Neural progenitor cell (in vitro differentiated cells): Measurements from ENCODE around the gene SKI. TPM values are rescaled to one million over a fixed set of nuclear protein-coding genes. Genes with fewer than 3 reads are reported as not detected.

Experiments used
- DNase-seq: peaks from one replicate; pipeline ENCODE4 v3.0.0-alpha.2; 2016; ENCODE audit warnings: low spot score
- H2AFZ ChIP-seq: fragments of 200-600 bp; sonication (generic); replicated peaks from 2 replicates; pipeline ENCODE4 v1.6.1; 2016; ENCODE audit warnings: antibody characterized with exemption
- H3F3A ChIP-seq: fragments of 200-600 bp; sonication (generic); 2 replicates; pipeline ENCODE4 v1.6.1; 2016; ENCODE audit warnings: antibody characterized with exemption, low read depth
- H3K27ac ChIP-seq: fragments of 200-600 bp; sonication (generic); 2 replicates; pipeline ENCODE4 v1.5.1; 2016; ENCODE audit warnings: mild to moderate bottlenecking
- H3K27me3 ChIP-seq: fragments of 200-600 bp; sonication (generic); 2 replicates; pipeline ENCODE4 v1.6.1; 2016; ENCODE audit warnings: mild to moderate bottlenecking, moderate library complexity
- H3K36me3 ChIP-seq: fragments of 200-600 bp; sonication (generic); 2 replicates; pipeline ENCODE4 v1.5.1; 2016
- H3K4me1 ChIP-seq: fragments of 200-600 bp; sonication (generic); 2 replicates; pipeline ENCODE4 v1.6.1; 2016; ENCODE audit warnings: mixed run types
- H3K4me2 ChIP-seq: fragments of 200-600 bp; sonication (generic); 2 replicates; pipeline ENCODE4 v1.6.1; 2016
- H3K4me3 ChIP-seq: fragments of 200-600 bp; sonication (generic); 2 replicates; pipeline ENCODE4 v1.5.1; 2016
- H3K79me2 ChIP-seq: fragments of 200-600 bp; sonication (generic); 2 replicates; pipeline ENCODE4 v1.6.1; 2016; ENCODE audit warnings: low read depth
- H3K9ac ChIP-seq: fragments of 200-600 bp; sonication (generic); 2 replicates; pipeline ENCODE4 v1.6.1; 2016
- H3K9me3 ChIP-seq: fragments of 200-600 bp; sonication (generic); 2 replicates; pipeline ENCODE4 v1.5.1; 2016; ENCODE audit warnings: low read depth
- H4K20me1 ChIP-seq: fragments of 200-600 bp; sonication (generic); 2 replicates; pipeline ENCODE4 v1.6.1; 2016; ENCODE audit warnings: low read depth
- H3K27ac Mint-ChIP-seq: 3 replicates; pipeline ENCODE4 v1.8.0; 2021; ENCODE audit warnings: mixed read lengths
- H3K27me3 Mint-ChIP-seq: 2 replicates; pipeline ENCODE4 v1.8.0; 2022; ENCODE audit warnings: low read depth, mild to moderate bottlenecking, inconsistent platforms, moderate library complexity, mixed read lengths; ENCODE audit not compliant: insufficient read depth
- H3K36me3 Mint-ChIP-seq: 3 replicates; pipeline ENCODE4 v1.8.0; 2021; ENCODE audit warnings: mixed read lengths
- H3K4me1 Mint-ChIP-seq: 3 replicates; pipeline ENCODE4 v1.8.0; 2021; ENCODE audit warnings: mixed read lengths
- H3K4me3 Mint-ChIP-seq: 3 replicates; pipeline ENCODE4 v1.8.0; 2021; ENCODE audit warnings: mild to moderate bottlenecking, moderate library complexity, mixed read lengths
- H3K9me3 Mint-ChIP-seq: 3 replicates; pipeline ENCODE4 v1.8.0; 2020; ENCODE audit warnings: mixed read lengths
- CTCF ChIP-seq: fragments of 200-600 bp; sonication (generic); IDR thresholded peaks from 2 replicates; pipeline ENCODE4 v1.5.1; 2017; ENCODE audit warnings: antibody characterized with exemption, mild to moderate bottlenecking
- EZH2 ChIP-seq: fragments of 200-600 bp; sonication (generic); IDR thresholded peaks from 2 replicates; pipeline ENCODE4 v1.6.1; 2017; ENCODE audit warnings: antibody characterized with exemption, mild to moderate bottlenecking, moderate library complexity
- EZH2phosphoT487 ChIP-seq: fragments of 200-600 bp; sonication (generic); IDR thresholded peaks from 2 replicates; pipeline ENCODE4 v1.6.1; 2017; ENCODE audit warnings: antibody characterized with exemption
- total RNA-seq: library from RNA; depleted of rRNA; stranded (reverse); fragments of >200 nt; gene quantifications from 2 replicates; pipeline ENCODE4 v1.2.3, GENCODE V29; 2015; ENCODE audit warnings: low replicate concordance

The SKI gene
- total RNA-seq, 1 donor from 2014 or later, result 7.4 TPM

GRCh38 chr1:2232255-2232915 lies 4.3 kb downstream of the SKI start:
- Histone ChIP-seq H3K79me2 (peaks cover 88% of the 10 kb centered on the region), H4K20me1 (peaks cover 88% of the 10 kb centered on the region), H3K27ac (no peak overlapping the region), H3K4me1 (peaks cover 49% of the 10 kb centered on the region), H3K9me3 (no peaks in the 10 kb centered on the region), H3K36me3 (no peaks in the 10 kb centered on the region), H2AFZ (no peak overlapping the region), H3K27me3 (no peaks in the 10 kb centered on the region), H3K4me2 (peak overlapping the region; percentile 99), H3F3A (peaks cover 12% of the 10 kb centered on the region), H3K9ac (no peak overlapping the region), H3K4me3 (no peak overlapping the region)
- Mint-ChIP-seq H3K27me3 (peaks cover 2% of the 10 kb centered on the region), H3K36me3 (peaks cover 9% of the 10 kb centered on the region), H3K9me3 (no peaks in the 10 kb centered on the region), H3K27ac (peak overlapping the region; percentile 37), H3K4me1 (peaks cover 56% of the 10 kb centered on the region), H3K4me3 (peak overlapping the region; percentile 98)
- no peak for TF ChIP-seq EZH2phosphoT487
- no peak for TF ChIP-seq CTCF
- TF ChIP-seq EZH2, result no peak
- DNase-seq, result no peak

DNA sequence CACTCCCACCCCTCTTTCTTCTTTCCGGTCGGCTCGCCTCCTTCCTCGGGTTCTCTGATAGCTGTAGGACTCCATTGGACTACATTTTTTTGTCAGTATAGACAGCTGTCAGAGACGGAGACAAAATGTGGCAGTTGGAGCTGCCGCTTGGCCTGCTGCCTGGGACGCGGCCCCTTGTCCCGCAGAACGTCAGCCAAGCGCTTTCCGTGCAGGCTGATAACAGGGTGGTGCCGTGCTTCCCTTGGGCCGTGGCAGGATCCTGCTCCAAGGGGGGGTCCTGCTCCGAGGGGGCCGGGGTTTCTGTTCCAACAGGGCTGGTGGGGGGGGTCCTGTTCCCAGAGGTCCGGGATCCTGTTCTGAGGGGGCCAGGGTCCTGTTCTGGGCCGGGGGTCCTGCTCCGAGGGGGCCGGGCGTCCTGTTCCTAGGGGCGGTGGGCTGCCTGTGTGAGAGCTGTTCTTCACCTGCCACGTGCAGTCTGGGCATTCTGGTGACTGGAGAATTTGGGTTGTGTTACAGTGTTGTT lies 4.9 kb downstream of the SKI start:
- H3K4me3 Mint-ChIP-seq, result peak overlapping the region; percentile 71
- Histone ChIP-seq H3K79me2 (peaks cover 94% of the 10 kb centered on the region), H2AFZ (no peak overlapping the region), H3K27ac (no peak overlapping the region), H3K4me1 (peaks cover 51% of the 10 kb centered on the region), H3K36me3 (no peaks in the 10 kb centered on the region), H3K9ac (no peak overlapping the region), H3K27me3 (no peaks in the 10 kb centered on the region), H4K20me1 (peaks cover 94% of the 10 kb centered on the region), H3K4me3 (no peak overlapping the region), H3K4me2 (no peak overlapping the region), H3K9me3 (no peaks in the 10 kb centered on the region), H3F3A (peaks cover 12% of the 10 kb centered on the region)
- peaks cover 9% of the 10 kb centered on the region for H3K36me3 Mint-ChIP-seq
- TF ChIP-seq EZH2, result no peak
- H3K27ac Mint-ChIP-seq, result no peak overlapping the region
- no peaks in the 10 kb centered on the region for H3K9me3 Mint-ChIP-seq
- peaks cover 60% of the 10 kb centered on the region for H3K4me1 Mint-ChIP-seq
- H3K27me3 Mint-ChIP-seq, result peaks cover 2% of the 10 kb centered on the region
- no peak for DNase-seq

DNA sequence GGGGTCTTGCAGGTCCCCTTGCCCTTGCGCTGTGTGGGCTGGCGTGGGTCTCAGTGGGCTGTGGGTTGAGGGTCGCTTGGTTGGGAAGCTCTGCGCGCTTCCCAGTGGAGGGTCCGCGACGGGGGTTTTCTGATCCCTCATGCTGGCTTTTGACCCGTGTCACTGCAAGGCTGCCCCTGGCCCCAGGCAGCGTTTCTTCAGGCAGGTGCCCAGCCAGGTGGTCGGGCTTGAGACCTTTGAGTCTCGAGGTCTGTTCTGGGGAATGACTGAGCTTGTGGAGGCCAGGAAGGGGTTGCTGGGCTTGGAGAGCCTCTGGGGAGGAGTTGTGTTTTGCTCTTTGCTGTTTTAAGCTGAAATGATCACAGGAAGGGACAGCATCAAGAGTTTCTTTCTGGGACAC lies 5.3 kb downstream of the SKI start:
- no peak overlapping the region for H3K9ac ChIP-seq
- H3F3A ChIP-seq, result peaks cover 12% of the 10 kb centered on the region
- H3K27ac ChIP-seq, result no peak overlapping the region
- no peak overlapping the region for H3K27ac Mint-ChIP-seq
- H3K36me3 Mint-ChIP-seq, result peaks cover 9% of the 10 kb centered on the region
- H3K4me1 Mint-ChIP-seq, result peaks cover 60% of the 10 kb centered on the region
- no peaks in the 10 kb centered on the region for H3K9me3 Mint-ChIP-seq
- no peak overlapping the region for H3K4me2 ChIP-seq
- H3K4me3 Mint-ChIP-seq, result peak overlapping the region; percentile 52
- H3K27me3 Mint-ChIP-seq, result peaks cover 2% of the 10 kb centered on the region
- peaks cover 51% of the 10 kb centered on the region for H3K4me1 ChIP-seq
- no peak overlapping the region for H2AFZ ChIP-seq
- no peaks in the 10 kb centered on the region for H3K27me3 ChIP-seq
- H3K4me3 ChIP-seq, result no peak overlapping the region
- DNase-seq, result no peak
- peaks cover 99% of the 10 kb centered on the region for H3K79me2 ChIP-seq
- TF ChIP-seq EZH2, result no peak
- TF ChIP-seq EZH2phosphoT487, result no peak
- no peak for TF ChIP-seq CTCF
- H3K36me3 ChIP-seq, result no peaks in the 10 kb centered on the region
- H4K20me1 ChIP-seq, result peaks cover 99% of the 10 kb centered on the region
- no peaks in the 10 kb centered on the region for H3K9me3 ChIP-seq
